LNCaP clone FGC (cell line): Measurements from ENCODE around the gene ACTL8.

ENCODE experiments used
- DNase-seq: peaks from one replicate; pipeline ENCODE4 v3.0.0-alpha.2; 2011; ENCODE audit warnings: low read depth
- H3K4me3 ChIP-seq: 2 replicates; pipeline ENCODE4 v1.5.1; 2011; ENCODE audit warnings: mild to moderate bottlenecking, low read depth, low read length, control low read depth
- CTCF ChIP-seq: IDR thresholded peaks from 2 replicates; pipeline ENCODE4 v1.5.1; 2012; ENCODE audit warnings: mild to moderate bottlenecking; ENCODE audit not compliant: control insufficient read depth, insufficient read depth; ENCODE audit errors: extremely low read depth

Gene ACTL8

GRCh38 chr1:17845583-17845982 lies 90.5 kb downstream of the ACTL8 start:
- DNase-seq: no peak
- no peak overlapping the region for H3K4me3 ChIP-seq

GRCh38 chr1:17846341-17846740 lies 91.2 kb downstream of the ACTL8 start:
- no peak for TF ChIP-seq CTCF
- no peak overlapping the region for H3K4me3 ChIP-seq
- no peak for DNase-seq

More at GRCh38 chr1:17845583-17845982, 90.5 kb downstream of the ACTL8 start:
- TF ChIP-seq CTCF: no peak

GRCh38 chr1:17847111-17847510 lies 92.0 kb downstream of the ACTL8 start:
- TF ChIP-seq CTCF: no peak
- no peak for DNase-seq
- H3K4me3 ChIP-seq: no peak overlapping the region

- H3K4me3 ChIP-seq: no peak overlapping the region
- no peak for TF ChIP-seq CTCF
- no peak for DNase-seq
These were observed 94.1 kb downstream of the ACTL8 start for GRCh38 chr1:17849216-17849615.

GRCh38 chr1:17851056-17851455 lies 95.9 kb downstream of the ACTL8 start:
- H3K4me3 ChIP-seq: no peak overlapping the region
- DNase-seq: no peak
- no peak for TF ChIP-seq CTCF

GRCh38 chr1:17852383-17852782 lies 97.2 kb downstream of the ACTL8 start:
- no peak for DNase-seq
- TF ChIP-seq CTCF: no peak
- H3K4me3 ChIP-seq: no peak overlapping the region

GRCh38 chr1:17853241-17853935 lies 98.3 kb downstream of the ACTL8 start:
- H3K4me3 ChIP-seq: no peak overlapping the region
- no peak for TF ChIP-seq CTCF
- DNase-seq: no peak
